NCI-H2196 treated with DMSO at 0.1 percent for 48 hours (cell line): Measurements from ENCODE around the gene DLG2.

ENCODE experiments used
- DNase-seq: peaks from one replicate; lab custom pipeline; 2025; ENCODE audit not compliant: unreplicated experiment; lab: John Stamatoyannopoulos, UW

DLG2 gene

GRCh38 chr11:83976086-83976485 is 1651.1 kb downstream of the DLG2 start:
- no peak for DNase-seq

- DNase-seq, result no peak
Measured at GRCh38 chr11:83972536-83972935, 1654.6 kb downstream of the DLG2 start.

- DNase-seq, result no peak
Measured at GRCh38 chr11:83971063-83971462, 1656.1 kb downstream of the DLG2 start.

- no peak for DNase-seq
Measured at GRCh38 chr11:83970061-83970671, 1657.0 kb downstream of the DLG2 start.

GRCh38 chr11:83957038-83957900 is 1669.9 kb downstream of the DLG2 start:
- no peak for DNase-seq

GRCh38 chr11:83956119-83956697 is 1670.9 kb downstream of the DLG2 start:
- no peak for DNase-seq

- no peak for DNase-seq
Measured at GRCh38 chr11:83954780-83955179, 1672.4 kb downstream of the DLG2 start.

GRCh38 chr11:83951521-83951920 is 1675.6 kb downstream of the DLG2 start:
- DNase-seq, result no peak

- DNase-seq, result no peak
Measured at GRCh38 chr11:83948200-83948599, 1678.9 kb downstream of the DLG2 start.

GRCh38 chr11:83945976-83946375 is 1681.2 kb downstream of the DLG2 start:
- no peak for DNase-seq

- no peak for DNase-seq
Measured at GRCh38 chr11:83941050-83941449, 1686.1 kb downstream of the DLG2 start.

GRCh38 chr11:83938148-83938547 is 1689.0 kb downstream of the DLG2 start:
- DNase-seq, result no peak

- DNase-seq, result no peak
Measured at GRCh38 chr11:83933008-83933407, 1694.1 kb downstream of the DLG2 start.

GRCh38 chr11:83927422-83927821 is 1699.7 kb downstream of the DLG2 start:
- no peak for DNase-seq

- no peak for DNase-seq
Measured at GRCh38 chr11:83924795-83925542, 1702.2 kb downstream of the DLG2 start.

- no peak for DNase-seq
Measured at GRCh38 chr11:83923961-83924360, 1703.2 kb downstream of the DLG2 start.

GRCh38 chr11:83922953-83923352 is 1704.2 kb downstream of the DLG2 start:
- no peak for DNase-seq

- no peak for DNase-seq
Measured at GRCh38 chr11:83922318-83922717, 1704.8 kb downstream of the DLG2 start.

GRCh38 chr11:83921447-83922192 is 1705.5 kb downstream of the DLG2 start:
- no peak for DNase-seq

- no peak for DNase-seq
Measured at GRCh38 chr11:83918476-83918875, 1708.7 kb downstream of the DLG2 start.

GRCh38 chr11:83914995-83915394 is 1712.1 kb downstream of the DLG2 start:
- no peak for DNase-seq
